ENCODE measurements around the gene OTX2.

DNA sequence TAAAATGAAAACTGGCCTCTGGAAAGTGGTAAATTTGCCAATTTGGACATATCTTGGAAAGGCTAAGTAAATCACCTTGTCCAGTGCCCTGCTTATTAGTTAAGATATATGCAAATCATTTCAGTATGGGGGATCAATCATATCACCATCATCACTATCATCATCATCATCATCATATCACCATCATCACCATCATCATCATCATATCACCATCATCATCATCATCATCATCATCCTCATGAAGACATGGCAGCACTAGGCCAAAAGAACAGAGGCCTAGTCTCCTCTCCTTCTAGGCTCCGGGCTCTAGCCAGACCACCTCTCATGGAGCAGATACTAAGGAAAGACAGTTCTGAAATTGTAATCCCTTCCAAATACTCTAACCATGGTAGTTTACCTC lies 20.3 kb downstream of the OTX2 start:
- no peak for TF ChIP-seq CTCF (IDR thresholded peaks at IDR 0.05)
- no peak for TF ChIP-seq POLR2A (IDR thresholded peaks at IDR 0.05)
- no peak for TF ChIP-seq POLR2AphosphoS5 (IDR thresholded peaks at IDR 0.05)
